ENCODE data around the gene TMEM130.

DNA sequence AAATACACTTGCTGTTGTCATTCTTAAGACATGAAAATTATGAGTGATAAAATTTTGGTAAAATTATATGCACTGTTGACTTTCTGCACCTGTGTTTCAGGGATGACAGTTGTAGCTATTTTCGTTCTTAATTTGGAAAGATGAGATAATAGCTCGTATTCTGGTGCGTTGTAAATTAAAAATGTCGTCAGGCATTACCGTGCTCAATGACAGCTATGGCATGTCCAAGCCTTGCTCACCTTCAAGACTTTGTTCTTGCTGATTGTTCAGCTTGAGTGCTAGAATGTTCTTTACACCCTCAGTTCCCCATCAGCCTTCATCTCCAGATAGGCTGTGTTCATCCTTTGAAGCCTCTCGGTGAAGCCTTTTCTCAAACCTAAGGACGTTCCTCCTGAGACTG lies 30.0 kb upstream of the TMEM130 start:
- TF ChIP-seq CTCF (IDR thresholded peaks at IDR 0.05) (no peak), POLR2A (IDR thresholded peaks at IDR 0.05) (no peak), POLR2AphosphoS5 (IDR thresholded peaks at IDR 0.05) (no peak)

Data from breast epithelium (tissue), 3 donors.